HCT116 (cell line): ENCODE data around the gene TMC3. TPM values are rescaled to one million over a fixed set of nuclear protein-coding genes. Genes with fewer than 3 reads are reported as not detected.
A peak's percentile ranks its signal among the peaks of the same experiment; 100 is the strongest.

ENCODE experiments used
- ATAC-seq: fragments of 200-7000 bp; cut with Tn5 transposase; 2 replicates; pipeline ENCODE4 v1.9.1; 2020; ENCODE audit warnings: mild to moderate bottlenecking, moderate library complexity
- BruUV-seq: library from RNA; stranded (reverse); fragments of 400-500 nt; replicated peaks from 2 replicates; lab custom pipeline; 2021; lab: Mats Ljungman, UMichigan
- CTCF ChIA-PET: fragments of 300-600 bp; sonication (Branson Sonifier 250); formaldehyde crosslinking; loops from one replicate; lab custom pipeline; 2021; ENCODE audit warnings: antibody characterized with exemption; lab: Charles Lee
- POLR2A ChIA-PET: fragments of 300-600, 350-600 bp; sonication (Branson Sonifier 250); formaldehyde crosslinking; loops from one replicate; lab custom pipeline; 2021; ENCODE audit warnings: antibody characterized with exemption; lab: Charles Lee
- RAD21 ChIA-PET, 2 experiments: fragments of 300-600 bp; sonication (Branson Sonifier 250); formaldehyde crosslinking; loops; one replicate each; lab custom pipeline; 2023; ENCODE audit warnings: low total read pairs in 2 of 2; ENCODE audit not compliant: uncharacterized antibody in 2 of 2, unreplicated experiment in 2 of 2, low non-redundant PET in 1 of 2; lab: Charles Lee
- DNase-seq: peaks from one replicate; pipeline ENCODE4 v3.0.0-alpha.2; 2010; ENCODE audit warnings: low read depth, low spot score
- H2AFZ ChIP-seq: fragments of 200-600 bp; shearing (Covaris generic), sonication (generic); 2 replicates; pipeline ENCODE4 v1.6.1; 2017; ENCODE audit warnings: low read depth, mixed run types, mixed read lengths, antibody characterized with exemption, low read length; ENCODE audit not compliant: poor library complexity, severe bottlenecking
- H3K27ac ChIP-seq: 2 replicates; pipeline ENCODE4 v1.5.1; 2012; ENCODE audit warnings: low read depth, low read length
- H3K27me3 ChIP-seq: fragments of 200-600 bp; sonication (generic); 2 replicates; pipeline ENCODE4 v1.6.1; 2016; ENCODE audit warnings: mixed run types, low read length, mixed read lengths; ENCODE audit not compliant: insufficient read depth
- H3K36me3 ChIP-seq, 2 experiments: fragments of 200-500 bp in 1 of 2; fragments of 200-600 bp in 1 of 2; sonication (Bioruptor generic) in 1 of 2; sonication (generic) in 1 of 2; 2 replicates each; pipeline versions ENCODE4 v1.5.1 to v1.6.1; 2014 to 2016; ENCODE audit warnings: low read length in 2 of 2, inconsistent platforms in 1 of 2, mixed read lengths in 1 of 2, mixed run types in 1 of 2; ENCODE audit not compliant: insufficient read depth in 2 of 2, control insufficient read depth in 1 of 2
- H3K4me1 ChIP-seq, 2 experiments: fragments of 200-600 bp in 1 of 2; sonication (generic) in 1 of 2; 2 replicates each; pipeline versions ENCODE4 v1.5.1 to v1.6.1; 2012 to 2017; ENCODE audit warnings: low read length in 2 of 2, inconsistent platforms in 1 of 2, mild to moderate bottlenecking in 1 of 2, mixed read lengths in 1 of 2, mixed run types in 1 of 2, moderate library complexity in 1 of 2; ENCODE audit not compliant: insufficient read depth in 2 of 2, control insufficient read depth in 1 of 2
- H3K4me2 ChIP-seq: fragments of 200-600 bp; sonication (generic); 2 replicates; pipeline ENCODE4 v1.6.1; 2017; ENCODE audit warnings: mixed run types, low read length, mixed read lengths
- H3K4me3 ChIP-seq, 2 experiments: fragments of 200-600 bp in 1 of 2; sonication (generic) in 1 of 2; replicated peaks in 1 of 2; 2 replicates each; pipeline ENCODE4 v1.5.1; 2011 to 2016; ENCODE audit warnings: low read length in 2 of 2, control low read depth in 1 of 2, low read depth in 1 of 2, mild to moderate bottlenecking in 1 of 2, mixed read lengths in 1 of 2, mixed run types in 1 of 2
- H3K79me2 ChIP-seq: fragments of 200-600 bp; sonication (generic); 2 replicates; pipeline ENCODE4 v1.6.1; 2017; ENCODE audit warnings: mild to moderate bottlenecking, mixed run types, low read length, moderate library complexity, mixed read lengths; ENCODE audit not compliant: insufficient read depth
- H3K9ac ChIP-seq: fragments of 200-600 bp; sonication (generic); 2 replicates; pipeline ENCODE4 v1.6.1; 2016; ENCODE audit warnings: low read length, mixed read lengths
- H3K9me2 ChIP-seq: fragments of 200-600 bp; sonication (generic), shearing (Covaris generic); 2 replicates; pipeline ENCODE4 v1.6.1; 2017; ENCODE audit warnings: mixed run types, mild to moderate bottlenecking, moderate library complexity; ENCODE audit not compliant: insufficient read depth
- H3K9me3 ChIP-seq, 2 experiments: fragments of 200-500 bp in 1 of 2; fragments of 200-600 bp in 1 of 2; sonication (Bioruptor generic) in 1 of 2; sonication (generic) in 1 of 2; 2 replicates each; pipeline ENCODE4 v1.6.1; 2014 to 2017; ENCODE audit warnings: low read length in 2 of 2, mixed read lengths in 2 of 2, inconsistent platforms in 1 of 2, low read depth in 1 of 2, mild to moderate bottlenecking in 1 of 2, mixed run types in 1 of 2, moderate library complexity in 1 of 2; ENCODE audit not compliant: control insufficient read depth in 1 of 2, insufficient read depth in 1 of 2
- H4K20me1 ChIP-seq: fragments of 200-600 bp; sonication (generic), shearing (Covaris generic); 2 replicates; pipeline ENCODE4 v1.6.1; 2017; ENCODE audit warnings: mixed run types, mild to moderate bottlenecking, moderate library complexity; ENCODE audit not compliant: insufficient read depth
- CTCF ChIP-seq, 3 experiments: fragments of 200-600 bp in 1 of 3; sonication (generic) in 1 of 3; IDR thresholded peaks in 2 of 3; conservative IDR thresholded peaks in 1 of 3; 2 replicates each; pipeline ENCODE4 v1.5.1; 2012 to 2017; ENCODE audit warnings: low read depth in 2 of 3, low read length in 2 of 3, antibody characterized with exemption in 1 of 3, borderline replicate concordance in 1 of 3, control low read depth in 1 of 3, mild to moderate bottlenecking in 1 of 3, mixed read lengths in 1 of 3, mixed run types in 1 of 3, moderate library complexity in 1 of 3; ENCODE audit not compliant: insufficient read depth in 1 of 3
- JUND ChIP-seq: IDR thresholded peaks from 2 replicates; pipeline ENCODE4 v1.6.1; 2012
- POLR2AphosphoS5 ChIP-seq: IDR thresholded peaks from 2 replicates; pipeline ENCODE4 v1.6.1; 2011; ENCODE audit warnings: mild to moderate bottlenecking, low read depth, low read length, moderate library complexity
- RAD21 ChIP-seq: IDR thresholded peaks from 2 replicates; pipeline ENCODE4 v1.6.1; 2012; ENCODE audit warnings: low read depth, mild to moderate bottlenecking
- intact Hi-C: fragments of 100-400 bp; cut with micrococcal nuclease; formaldehyde crosslinking; loops from 2 replicates; pipeline ENCODE4 v1.10.0; 2022
- total RNA-seq: library from RNA; stranded (reverse); gene quantifications from one replicate; pipeline ENCODE4 v1.2.1, GENCODE V29; 2021; ENCODE audit not compliant: unreplicated experiment

The TMC3 gene
- total RNA-seq, 1 experiment from 2014 or later = not detected

GRCh38 chr15:81407176-81407575 lies 33.2 kb upstream of the TMC3 start:
- ATAC-seq (no peak), DNase-seq (no peak)
- no peak overlapping the region for H3K9ac ChIP-seq
- no peaks in the 10 kb centered on the region for H3K79me2 ChIP-seq
- POLR2A ChIA-PET = no interaction called here
- TF ChIP-seq JUND = no peak
- no peak for TF ChIP-seq POLR2AphosphoS5
- CTCF ChIA-PET = interaction anchor here (2.0 kb wide), 1 partner anchor 141 kb away, joined by 11 read pairs; no protein-coding TSS in a partner anchor
- H3K4me2 ChIP-seq = no peak overlapping the region
- H3K27me3 ChIP-seq = peaks cover 15% of the 10 kb centered on the region
- no peaks in the 10 kb centered on the region for H3K36me3 ChIP-seq
- no peaks in the 10 kb centered on the region for H3K4me1 ChIP-seq
- no peak overlapping the region for H3K27ac ChIP-seq
- BruUV-seq = no TSS peak
- no peaks in the 10 kb centered on the region for H3K9me2 ChIP-seq
- H3K9me3 ChIP-seq = no peaks in the 10 kb centered on the region
- H4K20me1 ChIP-seq = no peaks in the 10 kb centered on the region
- no peak overlapping the region for H2AFZ ChIP-seq
- intact Hi-C loops = no loop called here
- RAD21 ChIA-PET = no interaction called here
- no peak overlapping the region for H3K4me3 ChIP-seq

GRCh38 chr15:81400640-81401236 lies 26.7 kb upstream of the TMC3 start:
- Histone ChIP-seq H3K4me3 (no peak overlapping the region), H3K9me2 (no peaks in the 10 kb centered on the region), H3K27me3 (no peaks in the 10 kb centered on the region), H2AFZ (no peak overlapping the region), H3K9ac (no peak overlapping the region), H3K36me3 (no peaks in the 10 kb centered on the region), H3K79me2 (no peaks in the 10 kb centered on the region), H3K27ac (no peak overlapping the region), H3K9me3 (no peaks in the 10 kb centered on the region), H4K20me1 (no peaks in the 10 kb centered on the region), H3K4me2 (no peak overlapping the region), H3K4me1 (no peaks in the 10 kb centered on the region)
- intact Hi-C loops = loop anchor here (1.0 kb wide), 3 partner anchors 64 to 294 kb away; no protein-coding TSS in a partner anchor
- CTCF ChIA-PET = interaction anchor here (1.0 to 7.0 kb wide), 4 partner anchors 126 to 292 kb away, joined by 4 to 67 read pairs (median 12); no protein-coding TSS in a partner anchor
- ATAC-seq (peak; percentile 67), DNase-seq (peak; percentile 52)
- RAD21 ChIA-PET = interaction anchor here (0.7 to 1.5 kb wide), 4 partner anchors 64 to 126 kb away, joined by 3 to 7 read pairs (median 3); no protein-coding TSS in a partner anchor
- no peak for TF ChIP-seq POLR2AphosphoS5
- peak; percentile 57 to 79 (median 67) for TF ChIP-seq CTCF (IDR thresholded peaks at IDR 0.05 in 2 of 3, conservative IDR thresholded peaks at IDR 0.05 in 1 of 3; ENCODE audit: borderline replicate concordance in 1 of 3, insufficient read depth in 1 of 3, low read depth in 2 of 3, low read length in 2 of 3)
- TF ChIP-seq RAD21 = peak; percentile 85
- POLR2A ChIA-PET = no interaction called here
- no TSS peak for BruUV-seq
